Measurements from ENCODE around the gene SUSD1.

The SUSD1 gene

DNA sequence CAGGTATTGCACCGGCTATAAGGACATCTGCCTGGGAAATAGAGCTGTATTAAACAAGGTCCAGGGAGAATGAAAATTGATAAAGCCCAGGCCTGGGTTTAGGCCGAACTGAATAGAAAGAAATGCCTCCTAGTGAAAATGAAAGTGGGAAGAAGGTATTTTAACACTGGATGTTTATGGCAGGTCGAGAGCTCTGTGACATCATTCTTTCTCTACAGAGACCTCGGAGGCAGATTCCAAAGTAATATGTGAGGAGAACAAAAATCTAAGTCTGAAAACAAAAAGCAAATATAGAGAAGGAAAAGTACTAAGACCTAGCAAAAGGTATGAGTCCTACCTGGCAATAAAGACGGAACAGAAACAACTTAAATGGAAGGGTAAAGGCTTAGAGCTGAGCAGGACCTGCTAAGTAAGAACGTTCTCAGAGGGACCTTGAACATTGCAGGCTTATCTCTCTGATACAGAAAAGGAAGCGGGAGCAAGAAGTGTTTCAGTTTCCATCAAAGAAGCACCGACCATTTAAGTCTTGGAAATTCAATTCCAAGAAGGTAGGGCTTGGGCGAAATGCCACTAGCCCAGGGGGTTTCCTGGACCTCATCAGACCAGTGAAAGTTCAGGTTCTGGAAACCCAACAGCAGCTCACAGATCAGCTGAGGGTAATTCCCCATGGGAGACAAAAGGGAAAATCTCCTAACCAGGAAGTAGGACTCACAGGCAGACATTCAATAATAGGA, 80.0 kb downstream of the SUSD1 start:
- TF ChIP-seq, protein P1, sequence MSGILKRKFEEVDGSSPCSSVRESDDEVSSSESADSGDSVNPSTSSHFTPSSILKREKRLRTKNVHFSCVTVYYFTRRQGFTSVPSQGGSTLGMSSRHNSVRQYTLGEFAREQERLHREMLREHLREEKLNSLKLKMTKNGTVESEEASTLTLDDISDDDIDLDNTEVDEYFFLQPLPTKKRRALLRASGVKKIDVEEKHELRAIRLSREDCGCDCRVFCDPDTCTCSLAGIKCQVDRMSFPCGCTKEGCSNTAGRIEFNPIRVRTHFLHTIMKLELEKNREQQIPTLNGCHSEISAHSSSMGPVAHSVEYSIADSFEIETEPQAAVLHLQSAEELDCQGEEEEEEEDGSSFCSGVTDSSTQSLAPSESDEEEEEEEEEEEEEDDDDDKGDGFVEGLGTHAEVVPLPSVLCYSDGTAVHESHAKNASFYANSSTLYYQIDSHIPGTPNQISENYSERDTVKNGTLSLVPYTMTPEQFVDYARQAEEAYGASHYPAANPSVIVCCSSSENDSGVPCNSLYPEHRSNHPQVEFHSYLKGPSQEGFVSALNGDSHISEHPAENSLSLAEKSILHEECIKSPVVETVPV (CRISPR knock-in tag; IDR thresholded peaks at IDR 0.05), result no peak
- TF ChIP-seq TCF4 (CRISPR knock-in tag; IDR thresholded peaks at IDR 0.05; ENCODE audit: borderline replicate concordance) (no peak), ZNF565 (CRISPR knock-in tag; conservative IDR thresholded peaks at IDR 0.05; ENCODE audit: low read depth) (no peak), RARB (CRISPR knock-in tag; IDR thresholded peaks at IDR 0.05) (no peak), ZNF8 (CRISPR knock-in tag; IDR thresholded peaks at IDR 0.05) (no peak), GLIS3 (CRISPR knock-in tag; IDR thresholded peaks at IDR 0.05) (no peak), PPARA (CRISPR knock-in tag; IDR thresholded peaks at IDR 0.05; ENCODE audit: borderline replicate concordance) (no peak), BACH2 (CRISPR knock-in tag; IDR thresholded peaks at IDR 0.05; ENCODE audit: borderline replicate concordance) (no peak), ISL1 (CRISPR knock-in tag; IDR thresholded peaks at IDR 0.05) (no peak), TOX (CRISPR knock-in tag; IDR thresholded peaks at IDR 0.05; ENCODE audit: borderline replicate concordance) (no peak)
- TF ChIP-seq, protein P2, sequence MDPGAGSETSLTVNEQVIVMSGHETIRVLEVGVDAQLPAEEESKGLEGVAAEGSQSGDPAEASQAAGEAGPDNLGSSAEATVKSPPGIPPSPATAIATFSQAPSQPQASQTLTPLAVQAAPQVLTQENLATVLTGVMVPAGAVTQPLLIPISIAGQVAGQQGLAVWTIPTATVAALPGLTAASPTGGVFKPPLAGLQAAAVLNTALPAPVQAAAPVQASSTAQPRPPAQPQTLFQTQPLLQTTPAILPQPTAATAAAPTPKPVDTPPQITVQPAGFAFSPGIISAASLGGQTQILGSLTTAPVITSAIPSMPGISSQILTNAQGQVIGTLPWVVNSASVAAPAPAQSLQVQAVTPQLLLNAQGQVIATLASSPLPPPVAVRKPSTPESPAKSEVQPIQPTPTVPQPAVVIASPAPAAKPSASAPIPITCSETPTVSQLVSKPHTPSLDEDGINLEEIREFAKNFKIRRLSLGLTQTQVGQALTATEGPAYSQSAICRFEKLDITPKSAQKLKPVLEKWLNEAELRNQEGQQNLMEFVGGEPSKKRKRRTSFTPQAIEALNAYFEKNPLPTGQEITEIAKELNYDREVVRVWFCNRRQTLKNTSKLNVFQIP (CRISPR knock-in tag; IDR thresholded peaks at IDR 0.05; ENCODE audit: borderline replicate concordance, low read depth), result no peak
- TF ChIP-seq, protein P3, sequence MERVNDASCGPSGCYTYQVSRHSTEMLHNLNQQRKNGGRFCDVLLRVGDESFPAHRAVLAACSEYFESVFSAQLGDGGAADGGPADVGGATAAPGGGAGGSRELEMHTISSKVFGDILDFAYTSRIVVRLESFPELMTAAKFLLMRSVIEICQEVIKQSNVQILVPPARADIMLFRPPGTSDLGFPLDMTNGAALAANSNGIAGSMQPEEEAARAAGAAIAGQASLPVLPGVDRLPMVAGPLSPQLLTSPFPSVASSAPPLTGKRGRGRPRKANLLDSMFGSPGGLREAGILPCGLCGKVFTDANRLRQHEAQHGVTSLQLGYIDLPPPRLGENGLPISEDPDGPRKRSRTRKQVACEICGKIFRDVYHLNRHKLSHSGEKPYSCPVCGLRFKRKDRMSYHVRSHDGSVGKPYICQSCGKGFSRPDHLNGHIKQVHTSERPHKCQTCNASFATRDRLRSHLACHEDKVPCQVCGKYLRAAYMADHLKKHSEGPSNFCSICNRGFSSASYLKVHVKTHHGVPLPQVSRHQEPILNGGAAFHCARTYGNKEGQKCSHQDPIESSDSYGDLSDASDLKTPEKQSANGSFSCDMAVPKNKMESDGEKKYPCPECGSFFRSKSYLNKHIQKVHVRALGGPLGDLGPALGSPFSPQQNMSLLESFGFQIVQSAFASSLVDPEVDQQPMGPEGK (CRISPR knock-in tag; IDR thresholded peaks at IDR 0.05; ENCODE audit: borderline replicate concordance), result no peak
- TF ChIP-seq, protein P4, sequence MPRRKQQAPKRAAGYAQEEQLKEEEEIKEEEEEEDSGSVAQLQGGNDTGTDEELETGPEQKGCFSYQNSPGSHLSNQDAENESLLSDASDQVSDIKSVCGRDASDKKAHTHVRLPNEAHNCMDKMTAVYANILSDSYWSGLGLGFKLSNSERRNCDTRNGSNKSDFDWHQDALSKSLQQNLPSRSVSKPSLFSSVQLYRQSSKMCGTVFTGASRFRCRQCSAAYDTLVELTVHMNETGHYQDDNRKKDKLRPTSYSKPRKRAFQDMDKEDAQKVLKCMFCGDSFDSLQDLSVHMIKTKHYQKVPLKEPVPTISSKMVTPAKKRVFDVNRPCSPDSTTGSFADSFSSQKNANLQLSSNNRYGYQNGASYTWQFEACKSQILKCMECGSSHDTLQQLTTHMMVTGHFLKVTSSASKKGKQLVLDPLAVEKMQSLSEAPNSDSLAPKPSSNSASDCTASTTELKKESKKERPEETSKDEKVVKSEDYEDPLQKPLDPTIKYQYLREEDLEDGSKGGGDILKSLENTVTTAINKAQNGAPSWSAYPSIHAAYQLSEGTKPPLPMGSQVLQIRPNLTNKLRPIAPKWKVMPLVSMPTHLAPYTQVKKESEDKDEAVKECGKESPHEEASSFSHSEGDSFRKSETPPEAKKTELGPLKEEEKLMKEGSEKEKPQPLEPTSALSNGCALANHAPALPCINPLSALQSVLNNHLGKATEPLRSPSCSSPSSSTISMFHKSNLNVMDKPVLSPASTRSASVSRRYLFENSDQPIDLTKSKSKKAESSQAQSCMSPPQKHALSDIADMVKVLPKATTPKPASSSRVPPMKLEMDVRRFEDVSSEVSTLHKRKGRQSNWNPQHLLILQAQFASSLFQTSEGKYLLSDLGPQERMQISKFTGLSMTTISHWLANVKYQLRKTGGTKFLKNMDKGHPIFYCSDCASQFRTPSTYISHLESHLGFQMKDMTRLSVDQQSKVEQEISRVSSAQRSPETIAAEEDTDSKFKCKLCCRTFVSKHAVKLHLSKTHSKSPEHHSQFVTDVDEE (CRISPR knock-in tag; IDR thresholded peaks at IDR 0.05), result no peak

DNA sequence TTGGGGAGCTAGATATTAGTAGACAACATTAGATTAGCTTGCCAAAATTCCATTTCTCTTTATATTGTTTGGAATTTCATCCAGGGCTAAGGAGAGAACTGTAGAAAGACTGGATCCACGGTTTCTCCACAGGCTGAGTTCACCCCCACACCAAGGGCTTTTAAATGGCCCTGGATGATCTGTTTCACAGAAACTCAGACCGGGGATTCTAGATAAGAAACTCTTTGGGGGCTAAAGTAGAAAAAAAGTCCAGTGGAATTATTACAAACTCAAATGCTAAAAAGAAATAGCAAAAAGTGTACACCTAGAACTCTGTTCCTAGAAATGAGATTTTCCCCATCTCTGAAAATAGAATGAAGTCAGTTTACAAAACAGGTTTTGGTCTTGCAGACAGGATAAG, 80.9 kb downstream of the SUSD1 start:
- TF ChIP-seq ARNTL (CRISPR knock-in tag; IDR thresholded peaks at IDR 0.05; ENCODE audit: borderline replicate concordance, low read depth), result no peak
- TF ChIP-seq ISL1 (CRISPR knock-in tag; IDR thresholded peaks at IDR 0.05), result no peak
- no peak for ATAC-seq

More for the DNA sequence above, 80.0 kb downstream of the SUSD1 start:
- ATAC-seq, result no peak

DNA sequence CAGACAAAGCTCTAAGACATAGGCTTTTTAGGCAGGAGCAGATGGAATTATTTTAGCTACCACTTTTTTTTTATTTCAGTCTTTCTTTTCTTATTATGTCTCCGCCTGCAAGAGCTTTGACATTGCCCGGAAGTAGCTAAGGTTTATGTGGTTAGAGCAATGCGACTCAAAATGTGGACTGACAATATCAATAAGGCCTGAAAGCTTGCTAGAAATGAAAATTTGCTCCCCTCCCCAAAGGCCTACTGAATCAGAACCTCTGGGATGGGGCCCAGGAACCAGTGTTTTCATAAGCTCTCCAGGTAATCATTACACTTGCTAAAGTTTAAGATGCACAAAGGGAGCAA, 81.3 kb downstream of the SUSD1 start:
- ATAC-seq, result no peak

More for the DNA sequence above, 81.3 kb downstream of the SUSD1 start:
- TF ChIP-seq OSR1 (CRISPR knock-in tag; IDR thresholded peaks at IDR 0.05) (no peak), ZFP30 (CRISPR knock-in tag; IDR thresholded peaks at IDR 0.05) (no peak), GLIS3 (CRISPR knock-in tag; IDR thresholded peaks at IDR 0.05) (no peak), SNAI2 (CRISPR knock-in tag; IDR thresholded peaks at IDR 0.05) (no peak), ARNTL (CRISPR knock-in tag; IDR thresholded peaks at IDR 0.05; ENCODE audit: borderline replicate concordance, low read depth) (no peak), BACH2 (CRISPR knock-in tag; IDR thresholded peaks at IDR 0.05; ENCODE audit: borderline replicate concordance) (no peak), TOX (CRISPR knock-in tag; IDR thresholded peaks at IDR 0.05; ENCODE audit: borderline replicate concordance) (no peak), RARB (CRISPR knock-in tag; IDR thresholded peaks at IDR 0.05) (no peak)
- TF ChIP-seq, protein P4 (CRISPR knock-in tag; IDR thresholded peaks at IDR 0.05), result no peak
- TF ChIP-seq, protein P5, sequence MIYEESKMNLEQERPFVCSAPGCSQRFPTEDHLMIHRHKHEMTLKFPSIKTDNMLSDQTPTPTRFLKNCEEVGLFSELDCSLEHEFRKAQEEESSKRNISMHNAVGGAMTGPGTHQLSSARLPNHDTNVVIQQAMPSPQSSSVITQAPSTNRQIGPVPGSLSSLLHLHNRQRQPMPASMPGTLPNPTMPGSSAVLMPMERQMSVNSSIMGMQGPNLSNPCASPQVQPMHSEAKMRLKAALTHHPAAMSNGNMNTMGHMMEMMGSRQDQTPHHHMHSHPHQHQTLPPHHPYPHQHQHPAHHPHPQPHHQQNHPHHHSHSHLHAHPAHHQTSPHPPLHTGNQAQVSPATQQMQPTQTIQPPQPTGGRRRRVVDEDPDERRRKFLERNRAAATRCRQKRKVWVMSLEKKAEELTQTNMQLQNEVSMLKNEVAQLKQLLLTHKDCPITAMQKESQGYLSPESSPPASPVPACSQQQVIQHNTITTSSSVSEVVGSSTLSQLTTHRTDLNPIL (CRISPR knock-in tag; IDR thresholded peaks at IDR 0.05; ENCODE audit: low read depth), result no peak
